Left ventricle myocardium inferior (tissue), 1 donor: Measurements from ENCODE around the gene HDGF. TPM values are rescaled to one million over a fixed set of nuclear protein-coding genes. Genes with fewer than 3 reads are reported as not detected.

Experiments used
- DNase-seq: peaks from one replicate; pipeline ENCODE4 v3.0.0-alpha.2; 2020
- H3K27ac ChIP-seq: fragments of 200-600 bp; replicated peaks from 2 replicates; pipeline ENCODE4 v1.8.0; 2021
- H3K27me3 ChIP-seq: fragments of 200-600 bp; 2 replicates; pipeline ENCODE4 v1.8.0; 2021; ENCODE audit warnings: low read depth
- H3K36me3 ChIP-seq: fragments of 200-600 bp; 2 replicates; pipeline ENCODE4 v1.8.0; 2021
- H3K4me1 ChIP-seq: fragments of 200-600 bp; 2 replicates; pipeline ENCODE4 v1.8.0; 2021
- H3K4me3 ChIP-seq: fragments of 200-600 bp; 2 replicates; pipeline ENCODE4 v1.8.0; 2021; ENCODE audit warnings: mild to moderate bottlenecking, moderate library complexity
- H3K9me3 ChIP-seq: fragments of 200-600 bp; replicated peaks from 2 replicates; pipeline ENCODE4 v1.8.0; 2021
- intact Hi-C: fragments of 100-400 bp; cut with micrococcal nuclease; formaldehyde crosslinking; loops from one replicate; pipeline ENCODE4 v1.11.0; 2022
- total RNA-seq: library from RNA; stranded (reverse); fragmentation: NEBNext Ultra II Directional; extraction: Animal tissue kit (Norgen Biotek cat#: 25700); gene quantifications from one replicate; pipeline ENCODE4 v1.2.1, GENCODE V29; 2021
- TF ChIP-seq, protein P1 (sequence below): fragments of 200-600 bp; IDR thresholded peaks from 2 replicates; pipeline ENCODE4 v1.8.0; 2021; ENCODE audit warnings: antibody characterized with exemption, mild to moderate bottlenecking, borderline replicate concordance
- donor health status: DM: no; HTN: yes; CAD: no; lungs with severe emphysema.

HDGF gene
- total RNA-seq, 1 donor from 2014 or later = 145 TPM

DNA sequence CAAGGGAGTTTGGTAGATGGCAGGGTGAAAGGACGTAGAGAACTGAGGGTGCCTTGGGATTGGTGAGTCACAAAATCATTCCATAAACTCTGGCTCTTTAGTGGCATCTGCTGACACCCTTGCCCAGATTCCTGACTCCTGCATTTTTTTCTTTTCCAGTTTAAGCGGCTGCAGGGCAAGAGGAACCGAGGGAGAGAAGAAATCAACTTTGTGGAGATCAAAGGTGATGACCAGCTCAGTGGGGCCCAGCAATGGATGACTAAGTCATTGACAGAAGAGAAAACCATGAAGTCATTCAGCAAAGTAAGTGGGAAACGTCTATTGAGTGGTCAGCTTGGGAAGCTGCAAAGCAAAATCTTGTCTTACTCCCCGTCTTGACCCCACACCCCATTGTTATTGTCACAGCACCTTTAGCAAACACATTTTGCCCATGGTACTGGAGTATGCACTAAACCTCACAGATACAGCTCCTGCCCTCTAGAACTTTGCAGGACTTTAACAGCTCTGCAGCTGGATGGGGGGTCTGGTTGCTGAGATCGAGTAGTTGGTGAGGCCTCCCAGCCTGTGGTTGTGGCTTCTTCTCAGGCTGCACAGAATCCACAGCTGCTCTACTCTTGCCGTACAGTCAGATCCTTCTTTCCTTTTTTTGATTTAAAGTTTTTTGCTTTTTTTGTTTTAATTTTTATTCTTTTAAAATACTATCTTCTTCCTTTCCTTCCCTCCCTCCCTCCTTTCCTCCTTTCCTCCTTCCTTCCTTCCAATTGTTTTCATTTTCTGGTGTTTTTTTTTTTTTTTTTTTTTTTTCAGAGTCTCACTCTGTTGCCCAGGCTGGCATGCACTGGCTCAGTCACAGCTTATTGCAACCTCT is 43.3 kb upstream of the HDGF start:
- TF ChIP-seq, protein P1, sequence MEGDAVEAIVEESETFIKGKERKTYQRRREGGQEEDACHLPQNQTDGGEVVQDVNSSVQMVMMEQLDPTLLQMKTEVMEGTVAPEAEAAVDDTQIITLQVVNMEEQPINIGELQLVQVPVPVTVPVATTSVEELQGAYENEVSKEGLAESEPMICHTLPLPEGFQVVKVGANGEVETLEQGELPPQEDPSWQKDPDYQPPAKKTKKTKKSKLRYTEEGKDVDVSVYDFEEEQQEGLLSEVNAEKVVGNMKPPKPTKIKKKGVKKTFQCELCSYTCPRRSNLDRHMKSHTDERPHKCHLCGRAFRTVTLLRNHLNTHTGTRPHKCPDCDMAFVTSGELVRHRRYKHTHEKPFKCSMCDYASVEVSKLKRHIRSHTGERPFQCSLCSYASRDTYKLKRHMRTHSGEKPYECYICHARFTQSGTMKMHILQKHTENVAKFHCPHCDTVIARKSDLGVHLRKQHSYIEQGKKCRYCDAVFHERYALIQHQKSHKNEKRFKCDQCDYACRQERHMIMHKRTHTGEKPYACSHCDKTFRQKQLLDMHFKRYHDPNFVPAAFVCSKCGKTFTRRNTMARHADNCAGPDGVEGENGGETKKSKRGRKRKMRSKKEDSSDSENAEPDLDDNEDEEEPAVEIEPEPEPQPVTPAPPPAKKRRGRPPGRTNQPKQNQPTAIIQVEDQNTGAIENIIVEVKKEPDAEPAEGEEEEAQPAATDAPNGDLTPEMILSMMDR = no peak
- intact Hi-C loops = loop anchor here (10.0 kb wide), 1 partner anchor 70 kb away; the partner anchor contains the start of gene NTRK1
- DNase-seq = no peak
- Histone ChIP-seq H3K27ac (no peak overlapping the region), H3K4me3 (no peak overlapping the region), H3K36me3 (peaks cover 91% of the 10 kb centered on the region), H3K4me1 (no peaks in the 10 kb centered on the region), H3K27me3 (no peaks in the 10 kb centered on the region), H3K9me3 (no peaks in the 10 kb centered on the region)

DNA sequence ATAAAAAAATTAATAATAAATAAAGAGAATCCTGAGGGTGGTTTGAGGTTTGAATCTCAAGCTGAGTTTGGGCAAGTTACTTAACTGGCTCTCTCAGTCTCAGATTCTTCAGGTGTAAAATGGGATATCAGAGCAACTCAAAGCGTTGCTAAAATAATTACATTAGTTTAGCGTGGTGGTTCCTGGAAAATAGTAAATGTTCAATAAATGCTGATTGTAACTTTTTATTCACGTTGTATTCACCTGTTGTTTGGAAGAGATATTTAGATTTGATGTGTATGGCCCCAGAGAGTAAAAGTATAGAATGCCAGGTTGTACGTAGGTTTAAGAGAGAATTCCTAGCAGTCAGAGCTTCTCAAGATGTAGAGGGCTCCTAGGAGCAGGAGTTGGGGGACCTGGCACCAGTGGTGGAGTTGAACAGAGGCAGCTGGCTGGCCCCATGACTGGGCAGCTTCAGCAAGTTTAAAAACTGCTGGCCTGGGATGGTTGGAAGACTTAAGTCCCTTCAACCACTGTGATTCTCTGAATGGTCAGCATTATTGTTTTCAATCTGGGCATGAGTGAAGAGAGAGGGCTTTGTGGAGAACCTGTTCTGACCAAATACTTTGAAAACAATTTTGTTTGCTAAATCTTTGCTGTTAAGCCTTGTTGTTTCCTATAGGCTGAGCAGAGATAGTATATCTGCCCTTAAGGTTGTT is 38.3 kb upstream of the HDGF start:
- Histone ChIP-seq H3K4me3 (no peak overlapping the region), H3K36me3 (peaks cover 87% of the 10 kb centered on the region), H3K27me3 (no peaks in the 10 kb centered on the region), H3K27ac (no peak overlapping the region), H3K4me1 (no peaks in the 10 kb centered on the region), H3K9me3 (no peaks in the 10 kb centered on the region)
- intact Hi-C loops = loop anchor here (10.0 kb wide), 1 partner anchor 75 kb away; the partner anchor contains the start of gene NTRK1
- TF ChIP-seq, protein P1 = no peak
- DNase-seq = no peak

DNA sequence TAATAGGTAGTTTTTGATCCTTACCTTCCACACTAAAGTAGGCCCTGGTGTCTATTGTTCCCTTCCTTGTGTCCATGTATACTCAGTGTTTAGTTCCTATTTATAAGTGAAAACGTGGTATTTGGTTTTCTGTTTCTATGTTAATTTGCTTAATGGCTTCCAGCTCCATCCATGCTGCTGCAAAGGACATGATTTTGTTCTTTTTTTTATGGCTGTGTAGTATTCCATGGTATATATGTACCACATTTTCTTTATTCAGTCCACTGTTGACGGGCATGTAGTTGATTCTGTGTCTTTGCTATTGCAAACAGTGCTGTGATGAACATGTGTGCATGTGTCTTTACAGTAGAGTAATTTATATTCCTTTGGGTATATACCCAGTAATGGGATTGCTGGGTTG is 36.7 kb upstream of the HDGF start:
- TF ChIP-seq, protein P1 = no peak

DNA sequence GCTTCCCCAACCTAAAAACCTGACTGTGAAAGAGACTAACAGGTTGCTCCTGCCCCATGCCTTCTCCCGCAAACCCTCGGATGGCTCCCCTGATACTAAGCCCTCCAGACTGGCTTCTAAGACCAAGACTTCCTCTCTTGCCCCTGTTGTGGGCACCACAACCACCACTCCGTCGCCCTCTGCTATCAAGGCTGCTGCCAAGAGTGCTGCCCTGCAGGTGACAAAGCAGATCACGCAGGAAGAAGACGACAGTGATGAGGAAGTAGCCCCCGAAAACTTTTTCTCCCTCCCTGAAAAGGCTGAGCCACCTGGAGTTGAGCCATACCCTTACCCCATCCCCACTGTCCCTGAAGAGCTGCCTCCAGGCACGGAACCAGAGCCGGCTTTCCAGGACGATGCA is 35.2 kb upstream of the HDGF start:
- TF ChIP-seq, protein P1 = no peak
- H3K36me3 ChIP-seq = peaks cover 82% of the 10 kb centered on the region
- H3K27me3 ChIP-seq = no peaks in the 10 kb centered on the region
- H3K4me3 ChIP-seq = no peak overlapping the region
- H3K27ac ChIP-seq = no peak overlapping the region
- H3K4me1 ChIP-seq = peaks cover 9% of the 10 kb centered on the region
- intact Hi-C loops = no loop called here
- DNase-seq = no peak
- no peaks in the 10 kb centered on the region for H3K9me3 ChIP-seq

More for the DNA sequence above, 36.7 kb upstream of the HDGF start:
- intact Hi-C loops = no loop called here
- Histone ChIP-seq H3K27me3 (no peaks in the 10 kb centered on the region), H3K27ac (no peak overlapping the region), H3K9me3 (no peaks in the 10 kb centered on the region), H3K4me1 (no peaks in the 10 kb centered on the region), H3K36me3 (peaks cover 84% of the 10 kb centered on the region), H3K4me3 (no peak overlapping the region)
- DNase-seq = no peak

DNA sequence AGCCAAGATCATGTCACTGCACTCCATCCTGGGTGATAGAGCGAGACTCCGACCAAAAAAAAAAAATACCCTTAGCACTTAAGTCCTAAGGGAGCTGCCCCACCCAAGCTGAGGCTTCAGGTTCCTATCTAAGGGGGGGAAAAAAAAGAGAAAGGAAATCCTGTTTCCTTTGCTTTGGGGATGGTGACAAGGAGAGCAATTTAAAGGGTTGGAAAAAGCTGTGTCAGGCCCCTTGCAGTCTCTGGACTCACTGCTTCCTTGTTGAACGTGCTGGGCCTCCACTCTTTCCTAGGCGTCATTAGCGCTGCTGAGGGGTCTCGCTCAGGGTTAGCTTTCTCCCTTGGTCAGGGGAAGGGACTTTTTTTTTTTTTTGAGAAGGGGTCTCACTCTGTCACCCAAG is 34.0 kb upstream of the HDGF start:
- DNase-seq = no peak
- H3K27me3 ChIP-seq = no peaks in the 10 kb centered on the region
- H3K27ac ChIP-seq = no peak overlapping the region
- H3K4me1 ChIP-seq = peaks cover 16% of the 10 kb centered on the region
- TF ChIP-seq, protein P1 = no peak
- no peaks in the 10 kb centered on the region for H3K9me3 ChIP-seq
- H3K36me3 ChIP-seq = peaks cover 75% of the 10 kb centered on the region
- intact Hi-C loops = no loop called here
- H3K4me3 ChIP-seq = no peak overlapping the region
